Left lung (tissue), 10 donors: ENCODE results near the gene YY1. TPM values are rescaled to one million over a fixed set of nuclear protein-coding genes. Genes with fewer than 3 reads are reported as not detected.
"Not testable (repeated sequence)": the region's sequence is repeated elsewhere in the genome, so short reads cannot be mapped to it uniquely, and the experiment has no call there.

Experiments
- ATAC-seq: fragments of 200-7000 bp; cut with Tn5 transposase; one replicate; pipeline ENCODE4 v1.9.1; 2020; ENCODE audit warnings: moderate library complexity
- DNase-seq, 4 donors: peaks; one replicate each; pipeline ENCODE4 v3.0.0-alpha.2; 2013 to 2020
- H3K27ac ChIP-seq, 2 donors: fragments of 200-600 bp; sonication (generic) in 1 of 2; one replicate each; pipeline versions ENCODE4 v1.5.0 to v1.8.0; 2020 to 2021
- H3K27me3 ChIP-seq, 2 donors: fragments of 200-600 bp; sonication (generic) in 1 of 2; one replicate each; pipeline versions ENCODE4 v1.5.0 to v1.8.0; 2020 to 2021
- H3K36me3 ChIP-seq, 2 donors: fragments of 200-600 bp; sonication (generic) in 1 of 2; one replicate each; pipeline versions ENCODE4 v1.5.0 to v1.8.0; 2020 to 2021
- H3K4me1 ChIP-seq, 2 donors: fragments of 200-600 bp; one replicate each; pipeline ENCODE4 v1.8.0; 2021
- H3K4me3 ChIP-seq, 2 donors: fragments of 200-600 bp; sonication (generic) in 1 of 2; one replicate each; pipeline versions ENCODE4 v1.5.0 to v1.8.0; 2020 to 2021; ENCODE audit warnings: mild to moderate bottlenecking in 1 of 2
- H3K9me3 ChIP-seq, 2 donors: fragments of 200-600 bp; sonication (generic) in 1 of 2; one replicate each; pipeline versions ENCODE4 v1.5.0 to v1.8.0; 2020 to 2021
- intact Hi-C, 2 donors: fragments of 100-400 bp; cut with DNase I; formaldehyde crosslinking; loops; one replicate each; pipeline versions ENCODE4 v1.11.2 to v1.14.2; 2022
- polyA plus RNA-seq, 6 donors: library from polyadenylated mRNA; unstranded; fragments of 120-200 nt; gene quantifications; one replicate each; pipeline ENCODE4 v1.2.1, GENCODE V29; 2013; ENCODE audit not compliant: insufficient read length in 6 of 6
- total RNA-seq, 2 donors: library from RNA; stranded (reverse); fragmentation: NEBNext Ultra II Directional; extraction: Animal tissue kit (Norgen Biotek cat#: 25700); gene quantifications; one replicate each; pipeline ENCODE4 v1.2.1, GENCODE V29; 2021
- TF ChIP-seq, protein P1 (sequence below), 2 donors: fragments of 200-600 bp; sonication (generic) in 1 of 2; IDR thresholded peaks; one replicate each; pipeline versions ENCODE4 v1.5.0 to v1.8.0; 2021; ENCODE audit warnings: antibody characterized with exemption in 2 of 2
- donor health status: DM: no; HTN: yes; CAD: no.
- donor health status: DM: no; HTN: no; CAD: no.

The YY1 gene
- total and polyA plus RNA-seq, 8 donors, result 57.4 to 129 (median 119) TPM

DNA sequence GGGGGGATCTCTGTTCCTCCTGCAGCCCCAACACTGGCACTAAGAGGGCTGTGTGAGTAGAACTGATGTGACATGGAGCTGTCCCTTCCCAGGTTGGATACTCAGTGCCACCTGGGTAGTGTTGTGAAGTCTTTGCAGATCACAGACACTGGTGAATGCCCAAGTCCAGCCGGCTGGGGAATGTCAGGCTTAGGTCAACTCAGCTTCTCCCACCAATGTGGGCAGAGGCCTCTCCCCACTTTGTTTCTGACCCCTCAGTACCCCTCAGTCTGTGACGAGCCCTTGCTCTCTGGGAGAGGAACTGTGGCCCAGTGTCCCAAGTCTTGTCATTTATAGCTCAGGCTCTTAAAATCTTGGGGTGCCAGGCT lies 56.0 kb downstream of the YY1 start:
- H3K4me1 ChIP-seq, result peaks cover 15 to 25% of the 10 kb centered on the region in 2 donors
- TF ChIP-seq, protein P1, sequence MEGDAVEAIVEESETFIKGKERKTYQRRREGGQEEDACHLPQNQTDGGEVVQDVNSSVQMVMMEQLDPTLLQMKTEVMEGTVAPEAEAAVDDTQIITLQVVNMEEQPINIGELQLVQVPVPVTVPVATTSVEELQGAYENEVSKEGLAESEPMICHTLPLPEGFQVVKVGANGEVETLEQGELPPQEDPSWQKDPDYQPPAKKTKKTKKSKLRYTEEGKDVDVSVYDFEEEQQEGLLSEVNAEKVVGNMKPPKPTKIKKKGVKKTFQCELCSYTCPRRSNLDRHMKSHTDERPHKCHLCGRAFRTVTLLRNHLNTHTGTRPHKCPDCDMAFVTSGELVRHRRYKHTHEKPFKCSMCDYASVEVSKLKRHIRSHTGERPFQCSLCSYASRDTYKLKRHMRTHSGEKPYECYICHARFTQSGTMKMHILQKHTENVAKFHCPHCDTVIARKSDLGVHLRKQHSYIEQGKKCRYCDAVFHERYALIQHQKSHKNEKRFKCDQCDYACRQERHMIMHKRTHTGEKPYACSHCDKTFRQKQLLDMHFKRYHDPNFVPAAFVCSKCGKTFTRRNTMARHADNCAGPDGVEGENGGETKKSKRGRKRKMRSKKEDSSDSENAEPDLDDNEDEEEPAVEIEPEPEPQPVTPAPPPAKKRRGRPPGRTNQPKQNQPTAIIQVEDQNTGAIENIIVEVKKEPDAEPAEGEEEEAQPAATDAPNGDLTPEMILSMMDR (IDR thresholded peaks at IDR 0.05), result no peak
- no peak overlapping the region for H3K27ac ChIP-seq
- intact Hi-C loops, result no loop called here
- no peaks in the 10 kb centered on the region for H3K9me3 ChIP-seq
- no peak for ATAC-seq
- no peak overlapping the region for H3K4me3 ChIP-seq
- peak in 1 of 4 donors; percentile 25 for DNase-seq
- H3K27me3 ChIP-seq, result no peaks in the 10 kb centered on the region
- H3K36me3 ChIP-seq, result peaks cover 0 to 27% of the 10 kb centered on the region in 2 donors

DNA sequence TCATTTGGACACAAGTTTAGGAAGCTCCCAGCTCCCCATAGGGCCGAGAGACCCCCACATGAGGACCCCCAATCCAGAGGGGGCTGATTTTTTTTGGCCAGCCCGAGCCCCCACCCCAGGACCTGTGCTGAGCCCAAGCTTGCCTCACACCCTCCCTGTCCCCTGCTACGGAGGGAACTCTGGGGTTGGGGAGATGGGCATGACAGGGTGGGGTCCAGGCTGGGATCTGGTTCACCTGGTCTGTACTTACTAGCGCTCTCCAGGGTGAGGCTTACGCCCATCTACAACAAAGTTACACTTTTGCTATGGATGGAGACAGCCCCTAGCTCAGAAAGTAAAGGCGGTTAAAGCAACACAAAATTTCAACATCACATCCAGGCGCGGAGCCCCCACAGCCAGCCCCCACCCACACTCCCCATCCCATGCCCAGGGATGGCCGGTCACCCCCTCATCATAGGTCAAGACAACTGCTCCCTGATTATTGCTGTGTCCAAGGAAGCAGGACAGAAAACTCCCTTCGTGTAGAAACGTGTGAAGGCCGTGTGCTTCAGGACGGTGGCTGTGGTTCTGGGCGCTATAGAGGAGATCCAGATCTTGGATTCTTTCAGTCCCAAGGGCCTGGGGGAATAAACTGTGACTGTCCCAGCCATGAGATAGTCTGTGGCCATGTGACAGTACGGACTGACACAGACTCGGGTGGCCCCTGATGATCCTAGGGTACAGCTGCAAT lies 56.6 kb downstream of the YY1 start:
- H3K9me3 ChIP-seq, result no peaks in the 10 kb centered on the region
- TF ChIP-seq, protein P1 (IDR thresholded peaks at IDR 0.05), result no peak
- ATAC-seq, result no peak
- no peaks in the 10 kb centered on the region for H3K27me3 ChIP-seq
- H3K27ac ChIP-seq, result no peak overlapping the region
- H3K4me1 ChIP-seq, result peaks cover 15 to 25% of the 10 kb centered on the region in 2 donors
- H3K36me3 ChIP-seq, result peaks cover 0 to 26% of the 10 kb centered on the region in 2 donors
- intact Hi-C loops, result no loop called here
- peak in 1 of 4 donors; percentile 33 for DNase-seq
- no peak overlapping the region for H3K4me3 ChIP-seq

DNA sequence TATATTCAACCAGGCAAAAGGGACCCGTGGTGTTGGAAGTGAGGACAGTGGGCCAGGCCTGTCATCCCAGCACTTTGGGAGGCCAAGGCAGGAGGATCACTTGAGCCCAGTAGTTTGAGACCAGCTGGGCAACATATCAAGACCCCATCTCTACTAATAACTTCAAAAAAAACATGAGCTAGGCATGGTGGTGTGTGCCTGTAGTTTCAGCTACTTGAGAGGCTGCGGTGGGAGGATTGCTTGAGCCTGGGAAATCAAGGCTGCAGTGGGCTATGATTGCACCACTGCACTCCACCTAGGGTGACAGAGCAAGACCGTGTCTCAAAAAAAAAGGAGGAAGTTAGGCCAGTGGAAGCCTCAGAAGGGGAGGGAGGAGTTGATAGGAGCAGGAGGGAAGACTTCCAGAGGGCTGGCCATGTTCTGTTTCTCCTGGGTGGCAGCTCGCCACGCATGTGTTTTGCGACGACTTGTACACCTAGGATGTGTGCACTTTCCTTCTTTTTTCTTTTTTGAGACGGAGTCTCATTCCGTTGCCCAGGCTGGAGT lies 57.2 kb downstream of the YY1 start:
- no peak for ATAC-seq
- H3K27ac ChIP-seq, result peak overlapping the region in 1 of 2 donors; percentile 64

DNA sequence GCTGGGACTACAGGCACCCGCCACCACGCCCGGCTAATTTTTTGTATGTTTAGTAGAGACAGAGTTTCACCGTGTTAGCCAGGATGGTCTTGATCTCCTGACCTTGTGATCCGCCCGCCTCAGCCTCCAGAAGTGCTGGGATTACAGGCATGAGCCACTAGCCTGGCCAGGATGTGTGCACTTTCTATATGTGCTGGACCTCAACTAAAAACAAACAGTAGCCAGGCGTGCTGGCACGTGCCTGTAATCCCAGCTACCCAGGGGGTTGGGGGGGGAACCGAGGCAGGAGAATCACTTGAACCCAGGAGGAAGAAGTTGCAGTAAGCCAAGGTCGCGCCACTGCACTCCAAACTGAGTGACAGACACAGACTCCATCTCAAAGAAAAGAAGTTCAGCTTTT lies 57.8 kb downstream of the YY1 start:
- H3K9me3 ChIP-seq, ATAC-seq, H3K27me3 ChIP-seq, intact Hi-C loops, H3K4me3 ChIP-seq: not testable (repeated sequence)
- Histone ChIP-seq H3K36me3 (peaks cover 0 to 14% of the 10 kb centered on the region in 2 donors), H3K4me1 (peaks cover 15 to 25% of the 10 kb centered on the region in 2 donors), H3K27ac (peak overlapping the region; percentile 64 to 73)
- peak in 2 of 4 donors; percentile 23 to 24 for DNase-seq

More for the DNA sequence above, 57.2 kb downstream of the YY1 start:
- peaks cover 0 to 19% of the 10 kb centered on the region in 2 donors for H3K36me3 ChIP-seq
- DNase-seq, result peak in 2 of 4 donors; percentile 34 to 42
- no peak overlapping the region for H3K4me3 ChIP-seq
- H3K4me1 ChIP-seq, result peaks cover 15 to 25% of the 10 kb centered on the region in 2 donors
- TF ChIP-seq, protein P1 (IDR thresholded peaks at IDR 0.05), result no peak
- H3K27me3 ChIP-seq, result no peaks in the 10 kb centered on the region
- H3K9me3 ChIP-seq, result no peaks in the 10 kb centered on the region
- intact Hi-C loops, result no loop called here

DNA sequence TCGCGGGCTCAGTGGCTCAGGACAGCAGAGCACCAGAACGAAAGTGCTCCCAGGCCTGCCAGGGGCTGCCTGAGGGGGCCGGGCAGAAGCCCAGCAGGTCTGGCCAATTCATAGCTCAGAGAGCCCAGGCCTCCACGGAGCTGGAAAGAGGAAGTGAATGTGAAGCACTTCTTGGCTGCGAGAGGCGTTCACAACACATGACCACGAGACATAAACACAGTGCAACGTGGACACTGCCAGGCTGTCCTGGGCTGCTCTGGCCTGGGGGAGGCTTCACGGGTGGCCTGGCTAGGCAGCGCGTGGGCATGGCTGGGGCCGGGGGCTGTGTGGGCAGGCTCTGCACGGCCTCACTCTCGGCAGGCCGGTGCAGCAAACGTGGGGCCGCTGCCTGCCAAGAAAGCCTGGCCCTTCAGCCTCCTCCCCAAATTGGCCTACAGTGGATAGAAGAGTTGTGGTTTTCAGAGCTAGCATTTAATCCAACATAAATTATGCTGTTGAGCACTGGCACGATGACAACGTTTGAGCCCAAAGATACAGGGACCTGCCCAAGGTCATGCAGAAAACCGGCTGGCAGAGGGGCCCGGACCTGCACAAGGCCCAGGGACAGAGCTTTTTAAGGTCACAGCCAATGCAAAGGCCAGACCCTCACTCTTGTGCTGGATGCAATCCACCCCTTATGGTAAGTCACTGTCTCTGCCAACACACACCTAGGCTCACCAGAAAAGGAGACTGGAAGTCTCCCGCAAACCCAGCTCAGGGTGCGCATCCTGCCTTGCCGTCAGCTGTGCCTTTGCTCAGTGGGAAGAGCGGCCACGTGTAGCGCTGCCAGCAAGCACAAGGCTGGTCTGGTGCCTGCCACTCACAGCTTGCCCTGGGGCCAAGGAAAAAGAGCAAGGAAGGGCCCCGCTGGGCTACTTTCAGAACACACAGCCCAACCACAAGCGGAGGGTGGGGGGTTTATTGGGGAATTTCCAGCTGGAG lies 58.7 kb downstream of the YY1 start:
- peaks cover 15 to 25% of the 10 kb centered on the region in 2 donors for H3K4me1 ChIP-seq
- no peaks in the 10 kb centered on the region for H3K27me3 ChIP-seq
- peaks cover 0 to 5% of the 10 kb centered on the region in 2 donors for H3K36me3 ChIP-seq
- TF ChIP-seq, protein P1 (IDR thresholded peaks at IDR 0.05), result no peak
- H3K27ac ChIP-seq, result peak overlapping the region; percentile 64 to 73
- no peak overlapping the region for H3K4me3 ChIP-seq
- ATAC-seq, result peak; percentile 96
- H3K9me3 ChIP-seq, result no peaks in the 10 kb centered on the region
- peak; percentile 70 to 87 (median 84) for DNase-seq
- intact Hi-C loops, result no loop called here
